KMS-11 (cell line): ENCODE measurements around the gene CCNG2.

Experiments
- H2AFZ ChIP-seq: fragments of 200-600 bp; sonication (generic); 2 replicates; pipeline ENCODE4 v1.6.1; 2016; ENCODE audit warnings: antibody characterized with exemption, mixed run types, low read depth
- H3K27ac ChIP-seq: fragments of 200-600 bp; sonication (generic); 2 replicates; pipeline ENCODE4 v1.6.1; 2016; ENCODE audit warnings: mild to moderate bottlenecking, mixed run types
- H3K27me3 ChIP-seq: fragments of 200-600 bp; sonication (generic); 2 replicates; pipeline ENCODE4 v1.6.1; 2017; ENCODE audit warnings: mild to moderate bottlenecking, low read depth, mixed run types, moderate library complexity; ENCODE audit not compliant: insufficient read depth
- H3K36me3 ChIP-seq: fragments of 200-600 bp; sonication (generic); 2 replicates; pipeline ENCODE4 v1.6.1; 2017; ENCODE audit warnings: mild to moderate bottlenecking, mixed run types; ENCODE audit not compliant: insufficient read depth
- H3K4me1 ChIP-seq: fragments of 200-600 bp; sonication (generic); 2 replicates; pipeline ENCODE4 v1.6.1; 2016; ENCODE audit warnings: mild to moderate bottlenecking, low read depth, mixed run types; ENCODE audit not compliant: poor library complexity, severe bottlenecking
- H3K4me2 ChIP-seq: fragments of 200-600 bp; sonication (generic); 2 replicates; pipeline ENCODE4 v1.7.0; 2016; ENCODE audit warnings: mild to moderate bottlenecking, mixed run types
- H3K4me3 ChIP-seq: fragments of 200-600 bp; sonication (generic); IDR thresholded peaks from 2 replicates; pipeline ENCODE4 v1.6.1; 2017; ENCODE audit warnings: low read depth, low read length, mixed read lengths; ENCODE audit not compliant: insufficient read depth
- H3K79me2 ChIP-seq: fragments of 200-600 bp; sonication (generic); 2 replicates; pipeline ENCODE4 v1.6.1; 2016; ENCODE audit warnings: low read depth, mixed run types; ENCODE audit not compliant: insufficient read depth
- H3K9ac ChIP-seq: fragments of 200-600 bp; sonication (generic); 2 replicates; pipeline ENCODE4 v1.6.1; 2016; ENCODE audit warnings: mild to moderate bottlenecking, mixed run types
- H4K20me1 ChIP-seq: fragments of 200-600 bp; sonication (generic); 2 replicates; pipeline ENCODE4 v1.6.1; 2016; ENCODE audit warnings: mild to moderate bottlenecking, mixed run types; ENCODE audit not compliant: insufficient read depth
- CTCF ChIP-seq: fragments of 200-600 bp; sonication (generic); conservative IDR thresholded peaks from 2 replicates; pipeline ENCODE4 v1.6.1; 2017; ENCODE audit warnings: low read depth, mild to moderate bottlenecking, antibody characterized with exemption, low read length, moderate library complexity, mixed read lengths

Gene CCNG2

GRCh38 chr4:77156912-77157858 is at the start of gene CCNG2:
Gene CCNG2, plus strand, starts transcription at chr4:77157207. Its CDS starts 1,326 bp downstream, at chr4:77158533.
- Histone ChIP-seq H4K20me1 (no peaks in the 10 kb centered on the region), H3K36me3 (no peaks in the 10 kb centered on the region), H3K4me2 (peak within 1 kb of the TSS; percentile 71), H3K4me3 (peak within 1 kb of the TSS; percentile 98), H3K27ac (peak within 1 kb of the TSS; percentile 44; the same call in 1 of the 2 replicates), H3K4me1 (peaks cover 53% of the 10 kb centered on the region), H3K79me2 (no peaks in the 10 kb centered on the region), H3K9ac (peak within 1 kb of the TSS; percentile 30; the same call in 1 of the 2 replicates), H2AFZ (peak within 1 kb of the TSS; percentile 91), H3K27me3 (no peaks in the 10 kb centered on the region)
- no peak for TF ChIP-seq CTCF

- Histone ChIP-seq H3K79me2 (no peaks in the 10 kb centered on the region), H3K27ac (no peak overlapping the region), H3K9ac (no peak overlapping the region), H3K36me3 (no peaks in the 10 kb centered on the region), H3K27me3 (no peaks in the 10 kb centered on the region), H3K4me1 (no peaks in the 10 kb centered on the region), H2AFZ (no peak overlapping the region), H3K4me2 (no peak overlapping the region), H3K4me3 (no peak overlapping the region), H4K20me1 (no peaks in the 10 kb centered on the region)
- TF ChIP-seq CTCF = no peak
Measured at GRCh38 chr4:77110730-77111129, 46.3 kb upstream of the CCNG2 start.

- Histone ChIP-seq H3K9ac (no peak overlapping the region), H3K4me1 (no peaks in the 10 kb centered on the region), H3K27me3 (no peaks in the 10 kb centered on the region), H3K4me2 (no peak overlapping the region), H3K79me2 (no peaks in the 10 kb centered on the region), H3K36me3 (no peaks in the 10 kb centered on the region), H3K4me3 (no peak overlapping the region), H2AFZ (no peak overlapping the region), H3K27ac (no peak overlapping the region), H4K20me1 (no peaks in the 10 kb centered on the region)
- no peak for TF ChIP-seq CTCF
Measured at GRCh38 chr4:77113069-77113468, 43.9 kb upstream of the CCNG2 start.

GRCh38 chr4:77117721-77118120 is 39.3 kb upstream of the CCNG2 start:
- H3K79me2 ChIP-seq = no peaks in the 10 kb centered on the region
- no peaks in the 10 kb centered on the region for H3K27me3 ChIP-seq
- H4K20me1 ChIP-seq = no peaks in the 10 kb centered on the region
- H3K4me2 ChIP-seq = no peak overlapping the region
- no peaks in the 10 kb centered on the region for H3K4me1 ChIP-seq
- no peak overlapping the region for H2AFZ ChIP-seq
- no peak overlapping the region for H3K27ac ChIP-seq
- no peak overlapping the region for H3K9ac ChIP-seq
- TF ChIP-seq CTCF = no peak
- H3K36me3 ChIP-seq = no peaks in the 10 kb centered on the region
- no peak overlapping the region for H3K4me3 ChIP-seq
